Heart left ventricle (tissue), 16 donors: ENCODE data around the gene MAP3K4. TPM values are rescaled to one million over a fixed set of nuclear protein-coding genes. Genes with fewer than 3 reads are reported as not detected.

ENCODE experiments used
- ATAC-seq, 4 donors: fragments of 200-7000 bp; cut with Tn5 transposase; one replicate each; pipeline ENCODE4 v1.9.1; 2020 to 2022; ENCODE audit warnings: moderate library complexity in 4 of 4, mild to moderate bottlenecking in 3 of 4, moderate number of reproducible peaks in 1 of 4
- DNase-seq, 5 donors: peaks; one replicate each; pipeline ENCODE4 v3.0.0-alpha.2; 2020
- H3K27ac ChIP-seq, 12 donors: fragments of 200-600 bp; sonication (generic) in 4 of 12; one replicate each; pipeline versions ENCODE4 v1.5.0 to v1.8.0; 2016 to 2022; ENCODE audit warnings: mild to moderate bottlenecking in 2 of 12
- H3K27me3 ChIP-seq, 9 donors: fragments of 200-600 bp; sonication (generic) in 2 of 9; one replicate each; pipeline versions ENCODE4 v1.5.1 to v1.8.0; 2016 to 2022; ENCODE audit warnings: mild to moderate bottlenecking in 3 of 9
- H3K36me3 ChIP-seq, 9 donors: fragments of 200-600 bp; sonication (generic) in 2 of 9; one replicate each; pipeline versions ENCODE4 v1.5.0 to v1.8.0; 2018 to 2022; ENCODE audit warnings: mild to moderate bottlenecking in 2 of 9
- H3K4me1 ChIP-seq, 12 donors: fragments of 200-600 bp; sonication (generic) in 4 of 12; one replicate each; pipeline versions ENCODE4 v1.5.0 to v1.8.0; 2016 to 2022; ENCODE audit warnings: mild to moderate bottlenecking in 3 of 12
- H3K4me3 ChIP-seq, 12 donors: fragments of 200-600 bp; sonication (generic) in 4 of 12; one replicate each; pipeline versions ENCODE4 v1.5.0 to v1.8.0; 2017 to 2022; ENCODE audit warnings: mild to moderate bottlenecking in 9 of 12, moderate library complexity in 4 of 12
- H3K9me3 ChIP-seq, 12 donors: fragments of 200-600 bp; sonication (generic) in 4 of 12; one replicate each; pipeline versions ENCODE4 v1.5.0 to v1.8.0; 2016 to 2022; ENCODE audit warnings: mild to moderate bottlenecking in 1 of 12
- POLR2A ChIP-seq, 2 donors: fragments of 450-650 bp; IDR thresholded peaks; one replicate each; pipeline ENCODE4 v1.6.1; 2017; ENCODE audit warnings: antibody characterized with exemption in 2 of 2, mild to moderate bottlenecking in 2 of 2, moderate library complexity in 2 of 2
- WGBS, 4 donors: extraction: QIAGEN DNeasy Blood & Tissue Kit in 2 of 4; methylation state at CpG; one replicate each; pipeline versions ENCODE4 v1.1.5 to v1.1.7; 2013 to 2018; 5-methylcytosine and 5-hydroxymethylcytosine counted together
- intact Hi-C, 10 donors: fragments of 100-400 bp; cut with DNase I; formaldehyde crosslinking; loops; one replicate each; pipeline versions ENCODE4 v1.11.1 to v1.14.2; 2022
- polyA plus RNA-seq, 2 donors: library from polyadenylated mRNA; stranded (reverse); fragments of 200-250 nt; gene quantifications; one replicate each; pipeline ENCODE4 v1.2.3, GENCODE V29; 2013
- total RNA-seq, 9 donors: library from RNA; depleted of rRNA in 2 of 9; stranded (reverse); fragments of >200 nt in 2 of 9; fragmentation: NEBNext Ultra II Directional in 3 of 9; extraction: Animal tissue kit (Norgen Biotek cat#: 25700) in 3 of 9; gene quantifications; one replicate each; pipeline versions ENCODE4 v1.1.0 to v1.2.4, GENCODE V29; 2016 to 2023
- TF ChIP-seq, protein P1 (sequence below), 12 donors: fragments of 200-600 bp; sonication (generic) in 4 of 12; IDR thresholded peaks; one replicate each; pipeline versions ENCODE4 v1.5.0 to v1.8.0; 2018 to 2022; ENCODE audit warnings: antibody characterized with exemption in 12 of 12, mild to moderate bottlenecking in 5 of 12
- donor health status: ischemic (EF 13 %, LVEDD 7.1; RV severe dilation, severe dysfunction).
- donor health status: healthy with polysubstance abuse.
- donor health status: DM: no; HTN: yes; CAD: no.
- donor health status: DM: no; HTN: no; CAD: no.
- donor health status: ischemic (EF 25% LVEDD 6.9; RV normal size, moderate dysfunction).
- donor health status: ischemic (EF 25% LVEDD 5.7; RV mildly dilated, moderate dysfunction).
- donor health status: healthy.
- donor health status: DM: yes; HTN: yes; CAD: no.
- donor health status: ischemic (EF 35%, LVEDD 5.7; RV mildly dilated, moderate dysfunction).
- donor health status: nonischemic (EF 11% LVEDD 7.7; RV severe dilation, severe dysfunction).
- donor health status: DM: yes; HTN: yes; CAD: no.
- donor health status: PGD.
- donor health status: ischemic (EF 29% LVEDD 5.4; RV normal size, mild dysfunction).
- donor health status: nonischemic (EF 23%, LVEDD 6.1; RV moderate dilation, normal function).

Gene MAP3K4
- total and polyA plus RNA-seq, 11 donors: 9.2 to 39.1 (median 28.4) TPM

DNA sequence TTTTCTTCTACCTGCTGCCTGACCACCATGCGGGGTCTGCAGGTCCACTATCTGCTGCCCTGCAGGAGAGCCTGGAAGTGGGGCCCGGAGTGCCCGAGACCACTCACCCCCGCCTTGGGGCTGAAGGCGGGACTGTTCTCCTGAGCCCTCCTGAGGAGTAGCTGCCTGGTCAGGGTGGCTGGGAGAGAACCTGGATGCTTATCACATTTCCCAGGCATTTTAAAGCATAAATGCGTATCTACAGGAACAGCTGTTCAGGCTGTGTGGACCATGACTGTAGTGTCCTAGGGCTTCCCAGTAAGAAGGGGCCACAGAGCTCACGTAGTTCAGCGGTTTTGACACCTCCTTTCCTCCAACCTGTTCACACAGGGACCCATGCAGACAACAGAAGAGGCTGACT is 159.0 kb downstream of the MAP3K4 start:
- TF ChIP-seq, protein P1, sequence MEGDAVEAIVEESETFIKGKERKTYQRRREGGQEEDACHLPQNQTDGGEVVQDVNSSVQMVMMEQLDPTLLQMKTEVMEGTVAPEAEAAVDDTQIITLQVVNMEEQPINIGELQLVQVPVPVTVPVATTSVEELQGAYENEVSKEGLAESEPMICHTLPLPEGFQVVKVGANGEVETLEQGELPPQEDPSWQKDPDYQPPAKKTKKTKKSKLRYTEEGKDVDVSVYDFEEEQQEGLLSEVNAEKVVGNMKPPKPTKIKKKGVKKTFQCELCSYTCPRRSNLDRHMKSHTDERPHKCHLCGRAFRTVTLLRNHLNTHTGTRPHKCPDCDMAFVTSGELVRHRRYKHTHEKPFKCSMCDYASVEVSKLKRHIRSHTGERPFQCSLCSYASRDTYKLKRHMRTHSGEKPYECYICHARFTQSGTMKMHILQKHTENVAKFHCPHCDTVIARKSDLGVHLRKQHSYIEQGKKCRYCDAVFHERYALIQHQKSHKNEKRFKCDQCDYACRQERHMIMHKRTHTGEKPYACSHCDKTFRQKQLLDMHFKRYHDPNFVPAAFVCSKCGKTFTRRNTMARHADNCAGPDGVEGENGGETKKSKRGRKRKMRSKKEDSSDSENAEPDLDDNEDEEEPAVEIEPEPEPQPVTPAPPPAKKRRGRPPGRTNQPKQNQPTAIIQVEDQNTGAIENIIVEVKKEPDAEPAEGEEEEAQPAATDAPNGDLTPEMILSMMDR (IDR thresholded peaks at IDR 0.05): no peak
- TF ChIP-seq POLR2A (IDR thresholded peaks at IDR 0.05): no peak
- H3K36me3 ChIP-seq: peaks cover 0 to 31% (median 4%) of the 10 kb centered on the region in 9 donors
- 95 to 98% (median 97%) methylated on average over 7 to 8 of the region's 8 CpGs for whole genome bisulfite sequencing, 4 donors
- peaks cover 0 to 3% (median 0%) of the 10 kb centered on the region in 12 donors for H3K4me1 ChIP-seq
- no peak overlapping the region for H3K27ac ChIP-seq
- DNase-seq (no peak), ATAC-seq (no peak)
- no peak overlapping the region for H3K4me3 ChIP-seq
- H3K9me3 ChIP-seq: no peaks in the 10 kb centered on the region
- intact Hi-C loops: loop anchor here in 8 of 10 donors (5.0 to 10.0 kb wide), 3 partner anchors 214 to 227 kb away; no protein-coding TSS in a partner anchor
- no peaks in the 10 kb centered on the region for H3K27me3 ChIP-seq

DNA sequence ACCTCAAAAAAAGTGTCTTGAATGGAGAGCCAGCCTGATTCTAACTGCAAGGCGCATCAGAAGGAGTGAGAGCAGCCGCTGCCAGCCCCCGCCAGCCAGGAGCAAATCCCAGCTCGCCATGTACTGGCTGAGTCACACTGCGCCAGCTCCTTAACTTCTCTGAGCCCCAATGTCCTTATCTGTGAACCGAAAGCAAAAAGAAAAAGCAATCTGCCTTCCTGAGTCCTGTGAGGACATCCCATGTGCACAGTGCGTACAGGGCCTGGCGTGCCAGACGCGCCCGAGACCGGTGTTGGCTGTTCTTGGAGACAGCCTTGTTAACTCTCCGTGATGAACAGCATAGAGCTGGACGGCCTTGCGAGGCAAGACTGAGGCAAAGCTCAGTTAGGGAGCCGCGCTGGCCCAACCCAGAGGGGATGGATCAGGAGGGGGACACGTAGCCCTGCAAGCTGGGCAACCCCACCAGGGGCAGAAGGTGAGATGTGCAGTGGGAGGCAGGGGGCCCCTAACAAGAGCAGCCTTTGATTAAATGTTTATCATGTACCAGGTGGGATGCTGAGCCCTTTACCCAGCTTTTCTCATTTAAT is 159.6 kb downstream of the MAP3K4 start:
- Histone ChIP-seq H3K27me3 (no peaks in the 10 kb centered on the region), H3K36me3 (peaks cover 0 to 28% (median 4%) of the 10 kb centered on the region in 9 donors), H3K4me1 (peaks cover 0 to 3% (median 0%) of the 10 kb centered on the region in 12 donors), H3K9me3 (no peaks in the 10 kb centered on the region), H3K27ac (no peak overlapping the region), H3K4me3 (no peak overlapping the region)
- DNase-seq (no peak), ATAC-seq (no peak)
- TF ChIP-seq, protein P1 (IDR thresholded peaks at IDR 0.05): no peak
- TF ChIP-seq POLR2A (IDR thresholded peaks at IDR 0.05): no peak
- intact Hi-C loops: loop anchor here in 8 of 10 donors (5.0 to 10.0 kb wide), 3 partner anchors 214 to 226 kb away; no protein-coding TSS in a partner anchor
- 94 to 99% (median 97%) methylated on average over 16 to 18 of the region's 18 CpGs for WGBS, 4 donors

DNA sequence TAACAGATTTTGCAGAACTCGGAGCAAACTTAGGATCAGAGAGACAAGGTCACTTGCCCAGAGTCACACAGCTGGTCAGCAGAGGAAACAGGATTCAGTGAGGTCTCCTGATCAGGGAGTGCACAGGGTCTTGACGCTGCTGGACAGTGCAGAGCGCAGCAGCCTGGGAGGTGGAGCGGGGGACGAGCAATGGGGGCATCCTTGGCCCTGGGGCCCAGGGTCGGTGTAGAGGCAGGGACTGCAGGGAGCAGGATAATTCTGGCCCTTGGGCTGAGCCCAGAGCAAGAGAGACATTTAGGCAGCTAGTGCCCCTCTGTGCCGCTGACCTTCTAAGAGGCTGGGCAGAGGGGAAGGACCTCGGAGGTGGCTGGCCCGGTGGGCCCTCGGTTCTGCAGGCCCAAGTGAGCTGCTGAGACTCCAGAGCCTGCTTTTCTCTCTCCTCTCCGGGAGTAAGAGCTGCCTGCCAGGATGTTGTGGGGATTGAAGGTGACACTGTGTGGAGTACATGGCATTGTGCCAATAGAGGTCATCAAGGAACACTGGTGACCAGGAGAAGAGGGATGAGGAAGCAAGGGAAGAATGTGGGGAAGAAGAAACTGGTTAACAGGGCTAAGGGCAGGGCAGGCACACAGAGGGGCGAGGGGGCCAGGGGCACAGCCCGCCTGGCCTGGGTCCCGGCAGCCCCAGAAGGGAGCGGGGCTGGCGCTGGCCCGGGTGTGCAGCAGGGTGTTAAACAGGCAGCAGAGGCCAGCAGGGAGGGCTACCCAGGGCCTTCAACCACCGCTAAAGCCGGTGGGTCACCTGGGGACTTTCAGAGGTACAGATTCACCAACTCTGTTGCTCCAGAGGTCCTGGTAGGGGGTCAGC is 160.3 kb downstream of the MAP3K4 start:
- TF ChIP-seq, protein P1 (IDR thresholded peaks at IDR 0.05): no peak
- no peak for TF ChIP-seq POLR2A (IDR thresholded peaks at IDR 0.05)
- DNase-seq: no peak
- H3K27me3 ChIP-seq: no peaks in the 10 kb centered on the region
- H3K36me3 ChIP-seq: peaks cover 0 to 20% (median 4%) of the 10 kb centered on the region in 9 donors
- no peak overlapping the region for H3K27ac ChIP-seq
- H3K4me3 ChIP-seq: no peak overlapping the region
- H3K9me3 ChIP-seq: peaks cover 0 to 3% (median 0%) of the 10 kb centered on the region in 12 donors
- ATAC-seq: peak; percentile 27 to 70 (median 54)
- WGBS, 4 donors: 85 to 88% (median 86%) methylated on average over 18 to 19 of the region's 19 CpGs
- intact Hi-C loops: loop anchor here in 9 of 10 donors (2.0 to 10.0 kb wide), 4 partner anchors 213 to 225 kb away; no protein-coding TSS in a partner anchor
- H3K4me1 ChIP-seq: peaks cover 0 to 3% (median 0%) of the 10 kb centered on the region in 12 donors

DNA sequence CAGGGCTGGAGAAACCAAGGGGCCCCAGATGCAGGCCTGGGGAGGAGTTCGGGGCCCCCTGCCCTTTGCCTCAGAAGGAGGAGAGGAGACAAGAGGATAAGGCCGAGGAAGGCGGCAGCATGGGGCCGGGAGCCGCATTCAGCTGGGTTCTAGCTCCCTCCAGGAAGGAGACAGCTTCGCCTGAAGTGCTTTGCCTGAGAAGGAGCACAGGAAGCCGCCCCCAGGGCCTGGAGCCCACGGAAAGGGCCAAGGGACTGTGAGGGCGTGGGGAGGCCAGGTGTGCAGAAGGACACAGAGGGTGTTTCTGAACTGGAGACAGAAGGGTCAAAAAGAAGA is 160.9 kb downstream of the MAP3K4 start:
- WGBS, 4 donors: 77 to 90% (median 82%) methylated on average over 9 of the region's 9 CpGs
- Histone ChIP-seq H3K4me1 (peaks cover 0 to 3% (median 0%) of the 10 kb centered on the region in 12 donors), H3K27me3 (no peaks in the 10 kb centered on the region), H3K9me3 (peaks cover 0 to 7% (median 0%) of the 10 kb centered on the region in 12 donors), H3K4me3 (no peak overlapping the region), H3K27ac (no peak overlapping the region), H3K36me3 (peaks cover 0 to 20% (median 6%) of the 10 kb centered on the region in 9 donors)
- TF ChIP-seq, protein P1 (IDR thresholded peaks at IDR 0.05): no peak
- TF ChIP-seq POLR2A (IDR thresholded peaks at IDR 0.05): no peak
- ATAC-seq (no peak), DNase-seq (no peak)
- intact Hi-C loops: loop anchor here in 9 of 10 donors (2.0 to 10.0 kb wide), 4 partner anchors 212 to 225 kb away; no protein-coding TSS in a partner anchor
